CD14-positive monocyte (primary cell): ENCODE measurements around the gene AURKB. TPM values are rescaled to one million over a fixed set of nuclear protein-coding genes. Genes with fewer than 3 reads are reported as not detected.

ENCODE experiments used
- DNase-seq, 3 donors: peaks; one replicate each; pipeline ENCODE4 v3.0.0-alpha.2; 2011 to 2022
- H2AFZ ChIP-seq: 2 replicates; pipeline ENCODE4 v1.6.0; 2012; ENCODE audit warnings: mild to moderate bottlenecking, low read depth, low read length, inconsistent platforms; ENCODE audit not compliant: insufficient read depth, poor library complexity, severe bottlenecking
- H3K27ac ChIP-seq, 2 donors: 1 replicate in 1 of 2; 2 replicates in 1 of 2; pipeline ENCODE4 v1.5.1; 2012 to 2013; ENCODE audit warnings: low read length in 2 of 2, control low read depth in 1 of 2, inconsistent platforms in 1 of 2, low read depth in 1 of 2, mild to moderate bottlenecking in 1 of 2
- H3K27me3 ChIP-seq, 2 donors: one replicate each; pipeline versions ENCODE4 v1.6.0 to v1.6.1; 2011 to 2013; ENCODE audit warnings: low read length in 2 of 2; ENCODE audit not compliant: control insufficient read depth in 2 of 2, insufficient read depth in 2 of 2
- H3K36me3 ChIP-seq, 2 donors: replicated peaks in 1 of 2; 1 replicate in 1 of 2; 2 replicates in 1 of 2; pipeline versions ENCODE4 v1.5.1 to v1.6.1; 2012 to 2013; ENCODE audit warnings: low read length in 2 of 2, control low read depth in 1 of 2, inconsistent platforms in 1 of 2, mild to moderate bottlenecking in 1 of 2; ENCODE audit not compliant: insufficient read depth in 2 of 2, control insufficient read depth in 1 of 2
- H3K4me1 ChIP-seq, 2 donors: 1 replicate in 1 of 2; 2 replicates in 1 of 2; pipeline versions ENCODE4 v1.5.1 to v1.6.1; 2012 to 2013; ENCODE audit warnings: low read length in 2 of 2, control low read depth in 1 of 2, inconsistent platforms in 1 of 2, mild to moderate bottlenecking in 1 of 2, moderate library complexity in 1 of 2; ENCODE audit not compliant: insufficient read depth in 2 of 2, control insufficient read depth in 1 of 2
- H3K4me2 ChIP-seq: replicated peaks from 2 replicates; pipeline ENCODE3; 2012; ENCODE audit warnings: low read length, moderate library complexity, mild to moderate bottlenecking; ENCODE audit not compliant: poor library complexity, severe bottlenecking; ENCODE audit errors: extremely low read depth
- H3K4me3 ChIP-seq, 3 experiments: fragments of 200-600 bp in 1 of 3; sonication (generic) in 1 of 3; replicated peaks in 1 of 3; 1 replicate in 2 of 3; 2 replicates in 1 of 3; pipeline ENCODE4 v1.5.1; 2011 to 2013; ENCODE audit warnings: low read length in 3 of 3, mild to moderate bottlenecking in 3 of 3, control low read depth in 2 of 3, low read depth in 2 of 3, inconsistent platforms in 1 of 3, moderate library complexity in 1 of 3
- H3K79me2 ChIP-seq: 2 replicates; pipeline ENCODE4 v1.6.0; 2012; ENCODE audit warnings: mild to moderate bottlenecking, control low read depth, inconsistent platforms, low read length, moderate library complexity; ENCODE audit not compliant: insufficient read depth
- H3K9ac ChIP-seq: 2 replicates; pipeline ENCODE4 v1.6.0; 2017; ENCODE audit warnings: low read length, mild to moderate bottlenecking; ENCODE audit not compliant: insufficient read depth, poor library complexity, severe bottlenecking
- H3K9me3 ChIP-seq, 2 donors: replicated peaks in 1 of 2; 1 replicate in 1 of 2; 2 replicates in 1 of 2; pipeline versions ENCODE4 v1.5.1 to v1.6.1; 2012 to 2013; ENCODE audit warnings: low read length in 2 of 2, control low read depth in 1 of 2; ENCODE audit not compliant: control insufficient read depth in 1 of 2, insufficient read depth in 1 of 2
- H4K20me1 ChIP-seq: 2 replicates; pipeline ENCODE4 v1.6.0; 2012; ENCODE audit warnings: mild to moderate bottlenecking, low read length, control low read depth, moderate library complexity; ENCODE audit not compliant: insufficient read depth
- H3K27ac Mint-ChIP-seq, 7 donors: one replicate each; pipeline ENCODE4 v1.8.0; 2020; ENCODE audit warnings: mild to moderate bottlenecking in 7 of 7, mixed read lengths in 7 of 7, moderate library complexity in 6 of 7, inconsistent platforms in 2 of 7
- H3K27me3 Mint-ChIP-seq, 3 donors: one replicate each; pipeline ENCODE4 v1.8.0; 2021 to 2022; ENCODE audit warnings: low read depth in 3 of 3, mild to moderate bottlenecking in 3 of 3, mixed read lengths in 3 of 3, moderate library complexity in 3 of 3, inconsistent platforms in 1 of 3
- H3K36me3 Mint-ChIP-seq, 2 donors: one replicate each; pipeline ENCODE4 v1.8.0; 2020; ENCODE audit warnings: mixed read lengths in 2 of 2, inconsistent platforms in 1 of 2, mild to moderate bottlenecking in 1 of 2
- H3K4me1 Mint-ChIP-seq: one replicate; pipeline ENCODE4 v1.8.0; 2020; ENCODE audit warnings: mild to moderate bottlenecking, mixed read lengths
- H3K4me3 Mint-ChIP-seq, 2 donors: one replicate each; pipeline ENCODE4 v1.8.0; 2020; ENCODE audit warnings: mild to moderate bottlenecking in 2 of 2, mixed read lengths in 2 of 2, moderate library complexity in 1 of 2
- H3K9me3 Mint-ChIP-seq, 7 donors: one replicate each; pipeline ENCODE4 v1.8.0; 2020 to 2022; ENCODE audit warnings: mixed read lengths in 7 of 7, mild to moderate bottlenecking in 6 of 7, moderate library complexity in 6 of 7, inconsistent platforms in 2 of 7
- WGBS: methylation state at CpG from one replicate; pipeline ENCODE4 v1.1.5; 2013; ENCODE audit warnings: missing lambda C conversion rate; ENCODE audit not compliant: insufficient coverage; 5-methylcytosine and 5-hydroxymethylcytosine counted together
- intact Hi-C, 2 donors: fragments of 100-400 bp; cut with micrococcal nuclease; formaldehyde crosslinking; loops; one replicate each; pipeline versions ENCODE4 v1.15.0 to v1.15.1; 2023
- polyA plus RNA-seq, 3 donors: library from polyadenylated mRNA; depleted of rRNA in 1 of 3; unstranded in 2 of 3; stranded (reverse) in 1 of 3; fragments of 300-500 nt in 2 of 3; fragments of >200 nt in 1 of 3; fragmentation: Illumina TruSeq in 2 of 3; gene quantifications; 1 replicate in 2 of 3; 2 replicates in 1 of 3; pipeline ENCODE4 v1.2.3, GENCODE V29; 2012 to 2021
- TF ChIP-seq, protein P1 (sequence below): fragments of 200-600 bp; IDR thresholded peaks from one replicate; pipeline ENCODE4 v1.8.0; 2022; ENCODE audit warnings: antibody characterized with exemption, mild to moderate bottlenecking

Gene AURKB
- polyA plus RNA-seq, 3 donors = 0.38 to 4.2 (median 0.79) TPM

DNA sequence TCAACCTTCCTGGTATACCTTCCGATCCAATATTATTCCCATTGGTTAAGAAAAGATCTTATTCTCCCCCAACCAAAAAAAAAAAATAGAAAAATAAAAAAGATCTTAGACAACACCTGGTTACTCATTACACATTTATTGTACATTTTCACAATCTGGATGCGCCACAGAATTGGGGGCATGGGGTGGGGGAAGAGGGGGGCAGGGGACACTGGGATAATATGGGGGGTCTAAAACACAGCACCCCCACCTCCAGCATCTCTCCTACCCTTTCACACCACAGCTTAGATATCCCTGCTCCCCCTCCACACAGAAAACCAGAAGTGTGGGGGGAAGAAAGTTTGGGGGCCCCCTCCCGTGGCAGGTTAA is 51.4 kb downstream of the AURKB start:
- Mint-ChIP-seq H3K4me3 (peak overlapping the region in 1 of 2 donors; percentile 74), H3K27ac (peak overlapping the region in 5 of 7 donors; percentile 41 to 96 (median 64)), H3K4me1 (peaks cover 48% of the 10 kb centered on the region), H3K36me3 (peaks cover 31 to 32% of the 10 kb centered on the region in 2 donors), H3K9me3 (peaks cover 0 to 2% (median 0%) of the 10 kb centered on the region in 7 donors), H3K27me3 (no peaks in the 10 kb centered on the region)
- Histone ChIP-seq H3K79me2 (peaks cover 37% of the 10 kb centered on the region), H3K27ac (peak overlapping the region in 1 of 2 donors; percentile 34), H3K4me1 (peaks cover 63 to 88% of the 10 kb centered on the region in 2 donors), H3K9me3 (no peaks in the 10 kb centered on the region), H2AFZ (no peak overlapping the region), H3K36me3 (peaks cover 19 to 26% of the 10 kb centered on the region in 2 donors), H3K4me3 (no peak overlapping the region), H3K27me3 (no peaks in the 10 kb centered on the region), H4K20me1 (peaks cover 18% of the 10 kb centered on the region), H3K9ac (no peak overlapping the region), H3K4me2 (no peak overlapping the region)
- TF ChIP-seq, protein P1, sequence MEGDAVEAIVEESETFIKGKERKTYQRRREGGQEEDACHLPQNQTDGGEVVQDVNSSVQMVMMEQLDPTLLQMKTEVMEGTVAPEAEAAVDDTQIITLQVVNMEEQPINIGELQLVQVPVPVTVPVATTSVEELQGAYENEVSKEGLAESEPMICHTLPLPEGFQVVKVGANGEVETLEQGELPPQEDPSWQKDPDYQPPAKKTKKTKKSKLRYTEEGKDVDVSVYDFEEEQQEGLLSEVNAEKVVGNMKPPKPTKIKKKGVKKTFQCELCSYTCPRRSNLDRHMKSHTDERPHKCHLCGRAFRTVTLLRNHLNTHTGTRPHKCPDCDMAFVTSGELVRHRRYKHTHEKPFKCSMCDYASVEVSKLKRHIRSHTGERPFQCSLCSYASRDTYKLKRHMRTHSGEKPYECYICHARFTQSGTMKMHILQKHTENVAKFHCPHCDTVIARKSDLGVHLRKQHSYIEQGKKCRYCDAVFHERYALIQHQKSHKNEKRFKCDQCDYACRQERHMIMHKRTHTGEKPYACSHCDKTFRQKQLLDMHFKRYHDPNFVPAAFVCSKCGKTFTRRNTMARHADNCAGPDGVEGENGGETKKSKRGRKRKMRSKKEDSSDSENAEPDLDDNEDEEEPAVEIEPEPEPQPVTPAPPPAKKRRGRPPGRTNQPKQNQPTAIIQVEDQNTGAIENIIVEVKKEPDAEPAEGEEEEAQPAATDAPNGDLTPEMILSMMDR = no peak
- intact Hi-C loops = loop anchor here (2.0 to 10.0 kb wide), 4 partner anchors 20 to 324 kb away; partner anchors contain the start of genes HES7 (in 1 of the 2) and KDM6B (in 1 of the 2)
- DNase-seq = no peak
- WGBS = no CpG with 5 or more reads among the region's 3 CpGs

DNA sequence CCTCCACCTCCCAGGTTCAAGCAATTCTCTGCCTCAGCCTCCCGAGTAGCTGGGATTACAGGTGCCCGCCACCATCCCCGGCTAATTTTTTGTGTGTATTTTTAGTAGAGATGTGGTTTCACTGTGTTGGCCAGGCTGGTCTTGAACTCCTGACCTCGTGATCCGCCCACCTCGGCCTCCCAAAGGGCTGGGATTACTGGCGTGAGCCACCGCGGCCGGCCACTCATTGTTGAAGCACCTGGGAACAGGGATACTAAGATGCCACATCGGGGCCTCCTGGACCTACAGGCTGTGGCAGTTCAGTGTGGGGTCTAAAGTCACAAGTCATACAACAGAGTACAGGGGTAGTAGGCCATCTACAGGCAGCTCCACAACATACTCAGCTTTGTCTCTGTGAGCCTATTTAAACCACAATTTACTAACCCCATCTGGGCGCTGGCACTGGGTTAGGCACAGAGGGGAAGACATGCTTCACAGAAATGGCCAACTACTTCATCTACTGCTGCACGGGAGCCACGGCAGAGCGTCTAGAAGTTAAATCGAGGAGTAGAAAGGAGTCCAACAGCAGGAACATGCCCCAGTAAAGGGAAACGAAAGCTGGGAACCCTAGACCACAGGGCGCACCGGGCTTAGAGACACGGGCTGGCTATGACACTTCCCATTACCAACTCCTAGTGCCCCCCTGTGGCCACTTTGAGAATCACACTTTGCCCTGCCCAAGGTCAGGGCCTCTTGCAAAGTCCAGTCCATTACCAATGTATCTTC is 51.9 kb downstream of the AURKB start:
- H3K4me3 ChIP-seq = peak overlapping the region in 1 of 3 experiments; percentile 49
- TF ChIP-seq, protein P1 = peak; percentile 92
- peaks cover 63 to 88% of the 10 kb centered on the region in 2 donors for H3K4me1 ChIP-seq
- peaks cover 19 to 26% of the 10 kb centered on the region in 2 donors for H3K36me3 ChIP-seq
- no peak overlapping the region for H2AFZ ChIP-seq
- DNase-seq = peak; percentile 90 to 95 (median 92)
- no peaks in the 10 kb centered on the region for H3K27me3 ChIP-seq
- H3K9ac ChIP-seq = peak overlapping the region; percentile 4
- no peaks in the 10 kb centered on the region for H3K9me3 ChIP-seq
- intact Hi-C loops = loop anchor here (2.0 to 10.0 kb wide), 4 partner anchors 20 to 324 kb away; partner anchors contain the start of genes HES7 (in 1 of the 2) and KDM6B (in 1 of the 2)
- peak overlapping the region; percentile 73 to 74 for H3K4me3 Mint-ChIP-seq
- H3K4me2 ChIP-seq = peak overlapping the region; percentile 53
- peak overlapping the region in 5 of 7 donors; percentile 94 to 96 (median 95) for H3K27ac Mint-ChIP-seq
- no peaks in the 10 kb centered on the region for H3K27me3 Mint-ChIP-seq
- H3K4me1 Mint-ChIP-seq = peaks cover 44% of the 10 kb centered on the region
- 29% methylated on average over 8 of the region's 20 CpGs for WGBS
- H4K20me1 ChIP-seq = peaks cover 20% of the 10 kb centered on the region
- peaks cover 0 to 2% (median 0%) of the 10 kb centered on the region in 7 donors for H3K9me3 Mint-ChIP-seq
- H3K36me3 Mint-ChIP-seq = peaks cover 34 to 35% of the 10 kb centered on the region in 2 donors
- peak overlapping the region; percentile 71 to 80 for H3K27ac ChIP-seq
- peaks cover 37% of the 10 kb centered on the region for H3K79me2 ChIP-seq
